ENCODE data around the gene PLCH2. TPM values are rescaled to one million over a fixed set of nuclear protein-coding genes. Genes with fewer than 3 reads are reported as not detected.

PLCH2 gene
- total RNA-seq, 1 donor from 2014 or later, result 0.16 TPM

GRCh38 chr1:2428490-2428889, 47.6 kb upstream of the PLCH2 start:
- Histone ChIP-seq H3K27ac (replicated peaks) (no peak overlapping the region), H3K4me3 (no peak overlapping the region), H3K36me3 (no peaks in the 10 kb centered on the region), H3K4me1 (no peaks in the 10 kb centered on the region), H3K9me3 (replicated peaks) (peaks cover 11% of the 10 kb centered on the region), H3K27me3 (ENCODE audit: low read depth) (peaks cover 84% of the 10 kb centered on the region)
- intact Hi-C loops (cut with micrococcal nuclease), result no loop called here
- TF ChIP-seq CTCF (IDR thresholded peaks at IDR 0.05; ENCODE audit: borderline replicate concordance), result no peak
- DNase-seq, result no peak

GRCh38 chr1:2429780-2430591, 46.1 kb upstream of the PLCH2 start:
- intact Hi-C loops (cut with micrococcal nuclease), result no loop called here
- no peak overlapping the region for H3K27ac ChIP-seq (replicated peaks)
- H3K27me3 ChIP-seq (ENCODE audit: low read depth), result peaks cover 93% of the 10 kb centered on the region
- no peak overlapping the region for H3K4me3 ChIP-seq
- TF ChIP-seq CTCF (IDR thresholded peaks at IDR 0.05; ENCODE audit: borderline replicate concordance), result no peak
- H3K36me3 ChIP-seq, result no peaks in the 10 kb centered on the region
- H3K9me3 ChIP-seq (replicated peaks), result peaks cover 10% of the 10 kb centered on the region
- no peaks in the 10 kb centered on the region for H3K4me1 ChIP-seq
- DNase-seq, result no peak

GRCh38 chr1:2430592-2430973, 45.5 kb upstream of the PLCH2 start:
- Histone ChIP-seq H3K27ac (replicated peaks) (no peak overlapping the region), H3K27me3 (ENCODE audit: low read depth) (peaks cover 99% of the 10 kb centered on the region), H3K4me3 (no peak overlapping the region), H3K9me3 (replicated peaks) (peaks cover 10% of the 10 kb centered on the region), H3K4me1 (no peaks in the 10 kb centered on the region), H3K36me3 (no peaks in the 10 kb centered on the region)
- TF ChIP-seq CTCF (IDR thresholded peaks at IDR 0.05; ENCODE audit: borderline replicate concordance), result no peak
- DNase-seq, result no peak
- intact Hi-C loops (cut with micrococcal nuclease), result no loop called here

GRCh38 chr1:2431103-2431502, 45.0 kb upstream of the PLCH2 start:
- no peaks in the 10 kb centered on the region for H3K36me3 ChIP-seq
- no peak for DNase-seq
- no peaks in the 10 kb centered on the region for H3K4me1 ChIP-seq
- H3K27ac ChIP-seq (replicated peaks), result no peak overlapping the region
- H3K4me3 ChIP-seq, result no peak overlapping the region
- H3K9me3 ChIP-seq (replicated peaks), result peaks cover 10% of the 10 kb centered on the region
- H3K27me3 ChIP-seq (ENCODE audit: low read depth), result peaks cover 96% of the 10 kb centered on the region
- no peak for TF ChIP-seq CTCF (IDR thresholded peaks at IDR 0.05; ENCODE audit: borderline replicate concordance)
- intact Hi-C loops (cut with micrococcal nuclease), result no loop called here

- Histone ChIP-seq H3K27me3 (ENCODE audit: low read depth) (peaks cover 92% of the 10 kb centered on the region), H3K27ac (replicated peaks) (no peak overlapping the region), H3K4me1 (no peaks in the 10 kb centered on the region), H3K4me3 (no peak overlapping the region), H3K9me3 (replicated peaks) (peaks cover 10% of the 10 kb centered on the region), H3K36me3 (no peaks in the 10 kb centered on the region)
- DNase-seq, result no peak
- intact Hi-C loops (cut with micrococcal nuclease), result no loop called here
- TF ChIP-seq CTCF (IDR thresholded peaks at IDR 0.05; ENCODE audit: borderline replicate concordance), result no peak
Measured at GRCh38 chr1:2431518-2431917, 44.6 kb upstream of the PLCH2 start.

Measured in left ventricle myocardium inferior (tissue), 1 donor.